Neuronal stem cell (in vitro differentiated cells): ENCODE data around the gene CDC73.
"Not testable (repeated sequence)": the region's sequence is repeated elsewhere in the genome, so short reads cannot be mapped to it uniquely, and the experiment has no call there.

Source experiments
- DNase-seq: peaks from one replicate; pipeline ENCODE4 v3.0.0-alpha.2; 2013; ENCODE audit warnings: low spot score
- H2AFZ ChIP-seq: one replicate; pipeline ENCODE4 v1.6.1; 2013; ENCODE audit warnings: mild to moderate bottlenecking, low read length, inconsistent platforms
- H2AK5ac ChIP-seq: 2 replicates; pipeline ENCODE4 v1.6.1; 2013; ENCODE audit warnings: low read depth, mild to moderate bottlenecking, inconsistent platforms, low read length, moderate library complexity, mixed read lengths
- H2BK120ac ChIP-seq: 2 replicates; pipeline ENCODE4 v1.6.1; 2013; ENCODE audit warnings: low read depth, mild to moderate bottlenecking, inconsistent platforms, low read length, moderate library complexity, mixed read lengths
- H2BK12ac ChIP-seq: one replicate; pipeline ENCODE4 v1.6.1; 2013; ENCODE audit warnings: low read length, inconsistent platforms
- H2BK15ac ChIP-seq: 2 replicates; pipeline ENCODE4 v1.6.1; 2013; ENCODE audit warnings: mild to moderate bottlenecking, low read length, inconsistent platforms, mixed read lengths
- H2BK5ac ChIP-seq: one replicate; pipeline ENCODE4 v1.6.1; 2013; ENCODE audit warnings: inconsistent platforms, mild to moderate bottlenecking, low read length, moderate library complexity
- H3K14ac ChIP-seq: one replicate; pipeline ENCODE4 v1.6.1; 2013; ENCODE audit warnings: low read length, inconsistent platforms
- H3K18ac ChIP-seq: 2 replicates; pipeline ENCODE4 v1.6.1; 2013; ENCODE audit warnings: low read length, inconsistent platforms
- H3K23ac ChIP-seq: 2 replicates; pipeline ENCODE4 v1.6.1; 2013; ENCODE audit warnings: low read depth, mild to moderate bottlenecking, mixed read lengths, low read length, inconsistent platforms; ENCODE audit not compliant: poor library complexity
- H3K27ac ChIP-seq: replicated peaks from 3 replicates; pipeline ENCODE4 v1.5.1; 2013; ENCODE audit warnings: low read length, inconsistent platforms
- H3K27me3 ChIP-seq, 3 experiments: 2 replicates each; pipeline ENCODE4 v1.6.1; 2013; ENCODE audit warnings: low read length in 3 of 3, mild to moderate bottlenecking in 2 of 3, inconsistent platforms in 1 of 3, low read depth in 1 of 3, mixed read lengths in 1 of 3, moderate library complexity in 1 of 3; ENCODE audit not compliant: control insufficient read depth in 3 of 3, insufficient read depth in 3 of 3
- H3K36me3 ChIP-seq, 2 donors: replicated peaks in 1 of 2; 2 replicates each; pipeline ENCODE4 v1.6.1; 2013; ENCODE audit warnings: low read length in 2 of 2; ENCODE audit not compliant: control insufficient read depth in 2 of 2, insufficient read depth in 2 of 2
- H3K4ac ChIP-seq: 2 replicates; pipeline ENCODE4 v1.6.1; 2013; ENCODE audit warnings: inconsistent platforms, mild to moderate bottlenecking, low read length, moderate library complexity
- H3K4me1 ChIP-seq, 2 donors: 1 replicate in 1 of 2; 2 replicates in 1 of 2; pipeline ENCODE4 v1.6.1; 2013; ENCODE audit warnings: low read length in 2 of 2, low read depth in 1 of 2; ENCODE audit not compliant: control insufficient read depth in 2 of 2, insufficient read depth in 1 of 2
- H3K4me2 ChIP-seq: one replicate; pipeline ENCODE4 v1.6.1; 2013; ENCODE audit warnings: mild to moderate bottlenecking, low read length, inconsistent platforms; ENCODE audit not compliant: insufficient read depth, poor library complexity, severe bottlenecking
- H3K4me3 ChIP-seq, 2 donors: 2 replicates each; pipeline ENCODE4 v1.5.1; 2013; ENCODE audit warnings: low read length in 2 of 2, mild to moderate bottlenecking in 2 of 2, inconsistent platforms in 1 of 2, moderate library complexity in 1 of 2
- H3K79me1 ChIP-seq: one replicate; pipeline ENCODE4 v1.6.1; 2013; ENCODE audit warnings: low read depth, mild to moderate bottlenecking, inconsistent platforms, low read length, moderate library complexity
- H3K9ac ChIP-seq: one replicate; pipeline ENCODE4 v1.6.1; 2013; ENCODE audit warnings: mild to moderate bottlenecking, low read depth, low read length, inconsistent platforms; ENCODE audit not compliant: poor library complexity
- H3K9me3 ChIP-seq, 2 donors: replicated peaks in 1 of 2; 2 replicates each; pipeline versions ENCODE3 to v1.6.1; 2013; ENCODE audit warnings: low read length in 2 of 2, mild to moderate bottlenecking in 2 of 2, inconsistent platforms in 1 of 2, low read depth in 1 of 2, mixed read lengths in 1 of 2, moderate library complexity in 1 of 2; ENCODE audit not compliant: control insufficient read depth in 2 of 2, insufficient read depth in 1 of 2
- H4K8ac ChIP-seq: one replicate; pipeline ENCODE4 v1.6.1; 2013; ENCODE audit warnings: low read depth, mild to moderate bottlenecking, inconsistent platforms, low read length, moderate library complexity
- H4K91ac ChIP-seq: one replicate; pipeline ENCODE4 v1.6.1; 2013; ENCODE audit warnings: low read length, low read depth, mild to moderate bottlenecking, inconsistent platforms; ENCODE audit not compliant: poor library complexity
- WGBS, 2 donors: extraction: QIAGEN DNeasy Blood & Tissue Kit; methylation state at CpG; one replicate each; pipeline ENCODE4 v1.1.7; 2013; ENCODE audit warnings: missing lambda C conversion rate in 2 of 2, mixed read lengths in 1 of 2; ENCODE audit not compliant: insufficient read length in 2 of 2, insufficient replicate concordance in 1 of 2; ENCODE audit errors: extremely low coverage in 2 of 2; 5-methylcytosine and 5-hydroxymethylcytosine counted together

Gene CDC73

DNA sequence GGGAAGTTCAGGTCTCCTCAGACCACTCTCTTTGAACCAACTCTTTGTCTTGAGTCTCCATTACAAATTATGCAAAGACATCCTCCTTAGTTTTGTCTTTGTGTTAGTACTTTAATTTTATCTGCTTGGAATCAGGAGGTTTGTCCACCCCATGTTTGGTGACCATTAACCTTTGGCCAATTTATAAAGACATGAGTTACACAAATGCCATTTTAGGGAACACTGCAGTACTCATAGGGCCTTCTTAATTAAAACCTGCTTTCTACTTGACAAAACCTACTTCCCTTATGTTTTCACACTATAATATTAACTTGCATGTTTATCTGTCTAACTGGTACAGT lies 7.9 kb upstream of the CDC73 start:
- Histone ChIP-seq H2BK5ac (no peak overlapping the region), H4K91ac (no peak overlapping the region), H3K9me3 (no peaks in the 10 kb centered on the region), H2BK15ac (no peak overlapping the region), H3K4me2 (no peak overlapping the region), H2BK12ac (no peak overlapping the region), H3K14ac (no peak overlapping the region), H3K4me3 (no peak overlapping the region), H3K79me1 (no peaks in the 10 kb centered on the region), H3K23ac (no peak overlapping the region), H3K18ac (no peak overlapping the region), H2AK5ac (no peak overlapping the region), H2AFZ (no peak overlapping the region), H3K27ac (no peak overlapping the region), H2BK120ac (no peak overlapping the region), H3K4ac (no peak overlapping the region), H4K8ac (no peak overlapping the region), H3K9ac (no peak overlapping the region), H3K4me1 (peaks cover 2 to 5% of the 10 kb centered on the region in 2 donors), H3K27me3 (no peaks in the 10 kb centered on the region), H3K36me3 (no peaks in the 10 kb centered on the region)
- no peak for DNase-seq

DNA sequence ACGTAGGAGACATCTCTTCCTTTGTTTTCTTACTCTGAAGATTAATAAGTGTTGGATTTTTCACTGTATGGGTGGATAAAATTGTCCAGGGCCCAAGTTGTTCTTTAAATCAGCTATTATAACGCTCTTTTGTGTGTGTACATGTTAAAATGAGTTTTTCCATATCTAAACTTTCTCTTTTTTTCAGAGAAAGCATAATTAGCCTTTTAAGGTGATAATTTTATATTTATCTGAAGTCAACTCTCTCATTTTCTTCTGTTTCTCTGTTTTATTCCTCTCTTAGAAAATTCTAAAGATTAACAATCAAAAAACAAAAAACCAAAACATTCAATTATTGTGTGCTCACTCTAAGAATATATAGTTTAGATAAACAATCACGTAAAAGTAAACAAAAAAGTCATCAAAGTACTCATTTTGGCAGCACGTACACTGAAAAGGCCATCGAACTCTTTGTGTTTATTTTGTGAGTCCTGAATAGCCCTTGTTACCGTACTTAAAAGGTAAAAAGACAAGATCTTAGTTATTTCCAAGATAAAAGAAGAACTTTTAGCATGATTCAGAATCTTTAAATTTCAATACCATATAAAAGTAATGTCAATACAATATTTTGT lies 7.2 kb upstream of the CDC73 start:
- H3K9ac ChIP-seq: no peak overlapping the region
- no peaks in the 10 kb centered on the region for H3K36me3 ChIP-seq
- H4K8ac ChIP-seq: no peak overlapping the region
- peaks cover 2 to 5% of the 10 kb centered on the region in 2 donors for H3K4me1 ChIP-seq
- H2BK5ac ChIP-seq: no peak overlapping the region
- no peak overlapping the region for H3K4me3 ChIP-seq
- DNase-seq: no peak
- no peak overlapping the region for H2BK12ac ChIP-seq
- H2AFZ ChIP-seq: no peak overlapping the region
- WGBS, 2 donors: no CpG with 5 or more reads among the region's 6 CpGs
- no peak overlapping the region for H3K27ac ChIP-seq
- no peak overlapping the region for H2BK15ac ChIP-seq
- H3K23ac ChIP-seq: no peak overlapping the region
- H3K27me3 ChIP-seq: no peaks in the 10 kb centered on the region
- no peak overlapping the region for H3K18ac ChIP-seq
- no peak overlapping the region for H3K14ac ChIP-seq
- H2BK120ac ChIP-seq: no peak overlapping the region
- no peak overlapping the region for H3K4ac ChIP-seq
- H2AK5ac ChIP-seq: no peak overlapping the region
- H3K9me3 ChIP-seq: no peaks in the 10 kb centered on the region
- no peaks in the 10 kb centered on the region for H3K79me1 ChIP-seq
- no peak overlapping the region for H4K91ac ChIP-seq
- H3K4me2 ChIP-seq: no peak overlapping the region

GRCh38 chr1:193115629-193116227 lies 6.1 kb upstream of the CDC73 start:
- Histone ChIP-seq H2BK12ac (no peak overlapping the region), H3K27ac (no peak overlapping the region), H3K9me3 (no peaks in the 10 kb centered on the region), H3K23ac (no peak overlapping the region), H2BK120ac (no peak overlapping the region), H3K4ac (no peak overlapping the region), H3K14ac (no peak overlapping the region), H3K79me1 (no peaks in the 10 kb centered on the region), H3K4me1 (peaks cover 2 to 5% of the 10 kb centered on the region in 2 donors), H3K27me3 (peaks cover 0 to 5% (median 0%) of the 10 kb centered on the region in 3 experiments), H3K9ac (no peak overlapping the region), H3K18ac (no peak overlapping the region), H2BK5ac (no peak overlapping the region), H2BK15ac (no peak overlapping the region), H4K91ac (no peak overlapping the region), H4K8ac (no peak overlapping the region), H3K4me2 (no peak overlapping the region), H3K36me3 (no peaks in the 10 kb centered on the region), H3K4me3 (no peak overlapping the region), H2AFZ (no peak overlapping the region), H2AK5ac (no peak overlapping the region)
- no CpG with 5 or more reads among the region's 1 CpG for WGBS, 2 donors
- no peak for DNase-seq

DNA sequence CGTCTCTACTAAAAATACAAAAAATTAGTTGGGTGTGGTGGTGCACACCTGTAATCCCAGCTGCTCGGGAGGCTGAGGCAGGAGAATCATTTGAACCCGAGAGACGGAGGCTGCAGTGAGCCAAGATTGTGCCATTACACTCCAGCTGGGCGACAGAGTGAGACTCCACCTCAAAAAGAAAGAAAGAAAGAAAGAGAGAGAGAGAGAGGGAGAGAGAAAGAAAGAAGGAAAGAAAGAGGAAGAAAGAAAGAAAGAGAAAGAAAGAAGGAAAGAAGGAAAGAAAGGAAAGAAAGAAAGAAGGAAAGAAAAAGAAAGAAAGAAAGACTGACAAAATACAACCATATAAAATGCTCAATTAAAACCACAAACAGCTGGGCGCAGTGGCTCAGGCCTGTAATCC lies 4.7 kb upstream of the CDC73 start:
- H3K9me3 ChIP-seq, H2AFZ ChIP-seq, H2BK12ac ChIP-seq, H3K4me2 ChIP-seq, H3K4ac ChIP-seq, H3K14ac ChIP-seq, H2AK5ac ChIP-seq, H3K36me3 ChIP-seq, H2BK15ac ChIP-seq, DNase-seq, H3K27ac ChIP-seq, H3K18ac ChIP-seq, H4K8ac ChIP-seq, H3K23ac ChIP-seq, H3K4me1 ChIP-seq, H3K27me3 ChIP-seq, H4K91ac ChIP-seq, H3K9ac ChIP-seq, H3K79me1 ChIP-seq, H2BK5ac ChIP-seq, H2BK120ac ChIP-seq, H3K4me3 ChIP-seq: not testable (repeated sequence)
- no CpG with 5 or more reads among the region's 6 CpGs for WGBS, 2 donors
